ENCODE measurements around the gene PRR20E. TPM values are rescaled to one million over a fixed set of nuclear protein-coding genes. Genes with fewer than 3 reads are reported as not detected.

PRR20E gene
- not detected in 2 replicates for total RNA-seq

DNA sequence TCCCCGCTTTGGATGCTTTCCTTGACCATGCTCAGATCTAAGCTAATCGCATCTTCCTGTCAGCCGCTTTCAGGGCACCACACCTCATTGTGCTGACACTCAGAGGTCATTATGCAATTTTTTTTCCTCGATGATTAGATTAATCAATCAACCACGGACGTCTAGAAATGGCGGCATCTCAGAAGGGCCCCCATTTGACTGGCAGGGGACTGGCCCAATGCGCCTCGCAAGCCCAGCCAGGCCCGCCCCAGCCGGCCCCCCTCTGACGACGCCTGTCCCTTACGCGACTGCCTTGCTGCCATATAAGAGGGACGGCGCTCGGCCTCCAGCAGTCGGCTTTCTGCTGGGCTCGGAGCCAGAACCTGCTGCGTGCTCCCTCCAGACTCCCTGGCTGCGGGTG, at the start of gene PRR20E:
Gene PRR20E, plus strand, starts transcription at position 301 of the 400 bp plus-strand sequence. CDS start 387 bp downstream, outside the sequence.

DNA sequence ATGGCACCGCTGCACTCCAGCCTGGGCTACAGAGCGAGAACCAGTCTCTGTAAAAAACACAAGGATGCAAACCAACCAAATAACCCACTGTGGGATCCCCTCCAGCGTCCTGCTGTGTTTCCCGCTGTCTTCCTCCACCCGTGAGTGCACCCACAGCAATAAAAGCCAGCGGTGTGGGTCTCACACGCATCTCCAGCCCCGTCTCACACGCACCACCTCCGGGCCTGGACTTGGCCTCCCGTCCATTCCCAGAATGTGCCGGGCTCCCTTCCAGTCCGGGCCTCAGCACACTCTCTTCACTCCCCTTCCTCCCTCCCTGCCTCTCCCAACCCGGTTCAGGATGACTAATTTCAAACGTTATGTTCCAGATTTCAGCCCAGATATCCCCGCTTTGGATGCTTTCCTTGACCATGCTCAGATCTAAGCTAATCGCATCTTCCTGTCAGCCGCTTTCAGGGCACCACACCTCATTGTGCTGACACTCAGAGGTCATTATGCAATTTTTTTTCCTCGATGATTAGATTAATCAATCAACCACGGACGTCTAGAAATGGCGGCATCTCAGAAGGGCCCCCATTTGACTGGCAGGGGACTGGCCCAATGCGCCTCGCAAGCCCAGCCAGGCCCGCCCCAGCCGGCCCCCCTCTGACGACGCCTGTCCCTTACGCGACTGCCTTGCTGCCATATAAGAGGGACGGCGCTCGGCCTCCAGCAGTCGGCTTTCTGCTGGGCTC, 26.6 kb upstream of the PRR20E start, which contains the start of gene PRR20A:
Gene PRR20A, plus strand, starts transcription at position 684 of the 734 bp plus-strand sequence. CDS start 387 bp downstream, outside the sequence.

DNA sequence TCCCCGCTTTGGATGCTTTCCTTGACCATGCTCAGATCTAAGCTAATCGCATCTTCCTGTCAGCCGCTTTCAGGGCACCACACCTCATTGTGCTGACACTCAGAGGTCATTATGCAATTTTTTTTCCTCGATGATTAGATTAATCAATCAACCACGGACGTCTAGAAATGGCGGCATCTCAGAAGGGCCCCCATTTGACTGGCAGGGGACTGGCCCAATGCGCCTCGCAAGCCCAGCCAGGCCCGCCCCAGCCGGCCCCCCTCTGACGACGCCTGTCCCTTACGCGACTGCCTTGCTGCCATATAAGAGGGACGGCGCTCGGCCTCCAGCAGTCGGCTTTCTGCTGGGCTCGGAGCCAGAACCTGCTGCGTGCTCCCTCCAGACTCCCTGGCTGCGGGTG, 19.8 kb upstream of the PRR20E start, which contains the start of gene PRR20B:
Gene PRR20B, plus strand, starts transcription at position 301 of the 400 bp plus-strand sequence. CDS start 387 bp downstream, outside the sequence.

GRCh38 chr13:57153761-57154160, 13.2 kb upstream of the PRR20E start, which contains the start of gene PRR20C:
TSS of gene PRR20C (plus strand) at chr13:57154061. CDS start at chr13:57154448, 387 bp downstream.

DNA sequence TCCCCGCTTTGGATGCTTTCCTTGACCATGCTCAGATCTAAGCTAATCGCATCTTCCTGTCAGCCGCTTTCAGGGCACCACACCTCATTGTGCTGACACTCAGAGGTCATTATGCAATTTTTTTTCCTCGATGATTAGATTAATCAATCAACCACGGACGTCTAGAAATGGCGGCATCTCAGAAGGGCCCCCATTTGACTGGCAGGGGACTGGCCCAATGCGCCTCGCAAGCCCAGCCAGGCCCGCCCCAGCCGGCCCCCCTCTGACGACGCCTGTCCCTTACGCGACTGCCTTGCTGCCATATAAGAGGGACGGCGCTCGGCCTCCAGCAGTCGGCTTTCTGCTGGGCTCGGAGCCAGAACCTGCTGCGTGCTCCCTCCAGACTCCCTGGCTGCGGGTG, 6.7 kb upstream of the PRR20E start, which contains the start of gene PRR20D:
Gene PRR20D, plus strand, starts transcription at position 301 of the 400 bp plus-strand sequence. CDS start 387 bp downstream, outside the sequence.

Other genes starting within 250 kb of the PRR20E start
- not detected in 2 replicates for gene PRR20A, start 26.3 kb upstream of the PRR20E start, total RNA-seq
- gene PRR20B, start 19.7 kb upstream of the PRR20E start, total RNA-seq = not detected in 2 replicates
- not detected in 2 replicates for gene PRR20C, start 13.1 kb upstream of the PRR20E start, total RNA-seq
- gene PRR20D, start 6.6 kb upstream of the PRR20E start, total RNA-seq = not detected in 2 replicates

All from nasal cavity respiratory epithelium epithelial cell of viscerocranial mucosa (primary cell).